ENCODE measurements around the gene SSTR4. TPM values are rescaled to one million over a fixed set of nuclear protein-coding genes. Genes with fewer than 3 reads are reported as not detected.

The SSTR4 gene
- total RNA-seq, 1 donor from 2014 or later, result not detected

- Mint-ChIP-seq H3K4me3 (no peak overlapping the region), H3K4me1 (no peaks in the 10 kb centered on the region), H3K27me3 (peaks cover 8% of the 10 kb centered on the region), H3K9me3 (no peaks in the 10 kb centered on the region), H3K36me3 (ENCODE audit: low read depth) (no peaks in the 10 kb centered on the region), H3K27ac (no peak overlapping the region)
- intact Hi-C loops (cut with micrococcal nuclease), result no loop called here
- DNase-seq, result no peak
These were observed 37.9 kb downstream of the SSTR4 start for GRCh38 chr20:23072892-23073586.

DNA sequence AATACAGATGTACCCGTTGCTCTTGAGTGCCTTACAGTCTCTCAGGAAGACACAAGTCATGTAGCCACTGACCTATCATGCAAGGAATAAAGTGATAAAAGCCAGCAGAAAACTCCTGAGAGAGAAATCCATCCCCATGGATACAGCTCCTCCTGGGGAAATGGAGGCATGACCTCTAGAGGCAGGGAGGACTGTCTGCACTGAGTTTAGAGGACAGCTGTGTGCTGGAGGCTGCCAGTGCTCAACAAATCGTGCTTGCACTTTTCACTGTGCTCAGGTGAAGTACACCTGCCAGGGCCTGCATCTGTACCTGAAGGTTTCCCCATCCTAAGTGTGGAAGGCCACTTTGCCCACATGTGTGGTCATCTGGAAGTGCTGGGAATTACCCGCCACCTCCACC, 38.9 kb downstream of the SSTR4 start:
- Mint-ChIP-seq H3K27ac (no peak overlapping the region), H3K4me1 (no peaks in the 10 kb centered on the region), H3K9me3 (no peaks in the 10 kb centered on the region), H3K36me3 (ENCODE audit: low read depth) (no peaks in the 10 kb centered on the region), H3K27me3 (peaks cover 11% of the 10 kb centered on the region), H3K4me3 (no peak overlapping the region)
- no peak for DNase-seq
- intact Hi-C loops (cut with micrococcal nuclease), result no loop called here

- H3K27me3 Mint-ChIP-seq, result peaks cover 16% of the 10 kb centered on the region
- no peaks in the 10 kb centered on the region for H3K36me3 Mint-ChIP-seq (ENCODE audit: low read depth)
- peaks cover 3% of the 10 kb centered on the region for H3K4me1 Mint-ChIP-seq
- no peak for DNase-seq
- H3K4me3 Mint-ChIP-seq, result no peak overlapping the region
- no peaks in the 10 kb centered on the region for H3K9me3 Mint-ChIP-seq
- no peak overlapping the region for H3K27ac Mint-ChIP-seq
- intact Hi-C loops (cut with micrococcal nuclease), result no loop called here
These were observed 42.2 kb downstream of the SSTR4 start for GRCh38 chr20:23077277-23077676.

- Mint-ChIP-seq H3K4me3 (no peak overlapping the region), H3K4me1 (peaks cover 7% of the 10 kb centered on the region), H3K9me3 (no peaks in the 10 kb centered on the region), H3K36me3 (ENCODE audit: low read depth) (no peaks in the 10 kb centered on the region), H3K27me3 (peaks cover 16% of the 10 kb centered on the region), H3K27ac (no peak overlapping the region)
- DNase-seq, result no peak
- intact Hi-C loops (cut with micrococcal nuclease), result no loop called here
These were observed 43.4 kb downstream of the SSTR4 start for GRCh38 chr20:23078351-23079015.

DNA sequence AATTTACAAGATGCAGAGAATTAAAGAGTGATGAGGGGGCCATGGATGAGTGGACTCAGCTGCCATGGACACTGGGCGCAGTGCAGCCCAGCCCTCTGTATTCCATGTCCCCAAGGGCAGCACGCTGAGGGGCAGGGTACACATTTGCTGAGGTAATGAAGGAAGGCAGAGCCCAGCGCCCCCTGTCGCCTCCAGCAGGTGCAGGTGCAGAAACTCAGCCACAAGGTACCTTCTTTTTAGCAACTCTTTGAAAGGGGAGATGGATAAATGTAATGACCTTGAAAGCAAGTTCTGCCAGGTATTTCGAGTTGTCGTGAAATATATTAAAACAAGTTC, 43.9 kb downstream of the SSTR4 start:
- H3K4me1 Mint-ChIP-seq, result peaks cover 9% of the 10 kb centered on the region
- no peaks in the 10 kb centered on the region for H3K36me3 Mint-ChIP-seq (ENCODE audit: low read depth)
- H3K27ac Mint-ChIP-seq, result no peak overlapping the region
- intact Hi-C loops (cut with micrococcal nuclease), result no loop called here
- no peak for DNase-seq
- H3K4me3 Mint-ChIP-seq, result no peak overlapping the region
- H3K27me3 Mint-ChIP-seq, result peaks cover 16% of the 10 kb centered on the region
- no peaks in the 10 kb centered on the region for H3K9me3 Mint-ChIP-seq

- no peak for DNase-seq
- Mint-ChIP-seq H3K4me3 (no peak overlapping the region), H3K9me3 (no peaks in the 10 kb centered on the region), H3K27me3 (peaks cover 16% of the 10 kb centered on the region), H3K36me3 (ENCODE audit: low read depth) (no peaks in the 10 kb centered on the region), H3K4me1 (peaks cover 9% of the 10 kb centered on the region), H3K27ac (no peak overlapping the region)
- intact Hi-C loops (cut with micrococcal nuclease), result no loop called here
These were observed 44.8 kb downstream of the SSTR4 start for GRCh38 chr20:23079926-23080325.

- no peak overlapping the region for H3K27ac Mint-ChIP-seq
- no peaks in the 10 kb centered on the region for H3K9me3 Mint-ChIP-seq
- H3K27me3 Mint-ChIP-seq, result peaks cover 16% of the 10 kb centered on the region
- H3K4me1 Mint-ChIP-seq, result peaks cover 9% of the 10 kb centered on the region
- H3K4me3 Mint-ChIP-seq, result no peak overlapping the region
- no peak for DNase-seq
- no peaks in the 10 kb centered on the region for H3K36me3 Mint-ChIP-seq (ENCODE audit: low read depth)
- intact Hi-C loops (cut with micrococcal nuclease), result no loop called here
These were observed 45.4 kb downstream of the SSTR4 start for GRCh38 chr20:23080521-23080920.

DNA sequence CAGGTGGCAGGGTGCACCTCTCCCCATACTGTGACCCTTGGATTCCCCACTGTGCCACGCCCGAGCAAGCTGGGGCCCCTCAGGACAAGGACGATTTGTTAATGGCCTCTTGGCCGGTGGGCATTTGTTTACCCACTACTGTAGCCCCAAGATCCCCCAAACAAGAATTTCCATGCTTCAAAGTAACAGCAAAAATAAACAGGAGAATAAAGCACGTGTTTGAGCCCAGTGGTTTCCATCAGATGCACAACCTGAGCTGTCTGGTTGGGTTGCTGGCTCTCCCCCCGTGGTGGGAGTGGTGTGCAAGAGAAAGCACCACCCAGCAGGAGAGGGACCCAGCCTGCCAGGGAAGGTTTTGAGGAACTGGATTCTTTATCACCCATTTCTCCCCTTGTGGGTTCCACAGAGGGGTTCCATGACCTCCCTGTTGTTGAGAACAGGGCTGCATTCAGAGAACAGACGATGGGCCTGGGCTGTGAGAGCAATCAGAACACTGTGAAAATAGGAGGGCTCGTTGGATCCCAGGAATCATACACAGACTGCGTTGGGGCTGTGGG, 46.2 kb downstream of the SSTR4 start:
- no peaks in the 10 kb centered on the region for H3K36me3 Mint-ChIP-seq (ENCODE audit: low read depth)
- H3K4me1 Mint-ChIP-seq, result peaks cover 12% of the 10 kb centered on the region
- DNase-seq, result no peak
- H3K27me3 Mint-ChIP-seq, result peaks cover 16% of the 10 kb centered on the region
- H3K9me3 Mint-ChIP-seq, result no peaks in the 10 kb centered on the region
- H3K4me3 Mint-ChIP-seq, result no peak overlapping the region
- no peak overlapping the region for H3K27ac Mint-ChIP-seq
- intact Hi-C loops (cut with micrococcal nuclease), result no loop called here

DNA sequence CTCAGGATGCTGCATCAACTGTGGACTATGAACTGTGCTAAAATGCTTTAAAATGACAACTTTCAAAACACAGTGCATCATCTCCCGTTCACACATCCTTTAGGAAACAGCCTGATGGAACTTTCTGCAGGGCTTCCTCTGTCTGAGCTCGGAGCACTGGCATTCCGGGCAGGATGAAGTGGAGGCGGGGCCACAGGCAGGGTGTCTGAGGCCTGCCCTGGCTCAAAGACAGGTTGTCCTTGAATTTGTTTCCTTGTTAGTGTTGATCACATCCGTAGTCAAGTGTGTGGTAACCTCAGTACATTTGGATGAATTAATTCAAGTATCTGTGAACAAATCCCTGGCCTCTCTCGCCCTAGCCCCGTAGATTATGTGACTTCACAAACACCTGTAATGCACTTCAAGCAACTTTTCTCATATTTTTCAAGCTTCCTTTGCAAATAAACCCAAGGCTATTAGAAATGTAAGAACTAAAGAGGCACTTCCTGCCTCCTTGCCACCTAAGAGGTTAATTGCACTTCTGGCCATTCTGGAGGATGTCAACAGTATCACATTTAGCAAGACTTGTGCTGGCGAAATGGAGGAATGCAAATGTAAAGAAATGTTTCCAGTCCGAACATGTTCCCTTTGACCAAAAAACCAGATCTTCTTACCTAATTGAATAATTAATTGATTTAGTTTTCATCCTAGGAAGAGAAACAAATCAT, 47.9 kb downstream of the SSTR4 start:
- H3K4me1 Mint-ChIP-seq, result peaks cover 22% of the 10 kb centered on the region
- DNase-seq, result no peak
- no peak overlapping the region for H3K4me3 Mint-ChIP-seq
- H3K27ac Mint-ChIP-seq, result no peak overlapping the region
- no peaks in the 10 kb centered on the region for H3K36me3 Mint-ChIP-seq (ENCODE audit: low read depth)
- H3K27me3 Mint-ChIP-seq, result peaks cover 10% of the 10 kb centered on the region
- intact Hi-C loops (cut with micrococcal nuclease), result no loop called here
- H3K9me3 Mint-ChIP-seq, result no peaks in the 10 kb centered on the region

DNA sequence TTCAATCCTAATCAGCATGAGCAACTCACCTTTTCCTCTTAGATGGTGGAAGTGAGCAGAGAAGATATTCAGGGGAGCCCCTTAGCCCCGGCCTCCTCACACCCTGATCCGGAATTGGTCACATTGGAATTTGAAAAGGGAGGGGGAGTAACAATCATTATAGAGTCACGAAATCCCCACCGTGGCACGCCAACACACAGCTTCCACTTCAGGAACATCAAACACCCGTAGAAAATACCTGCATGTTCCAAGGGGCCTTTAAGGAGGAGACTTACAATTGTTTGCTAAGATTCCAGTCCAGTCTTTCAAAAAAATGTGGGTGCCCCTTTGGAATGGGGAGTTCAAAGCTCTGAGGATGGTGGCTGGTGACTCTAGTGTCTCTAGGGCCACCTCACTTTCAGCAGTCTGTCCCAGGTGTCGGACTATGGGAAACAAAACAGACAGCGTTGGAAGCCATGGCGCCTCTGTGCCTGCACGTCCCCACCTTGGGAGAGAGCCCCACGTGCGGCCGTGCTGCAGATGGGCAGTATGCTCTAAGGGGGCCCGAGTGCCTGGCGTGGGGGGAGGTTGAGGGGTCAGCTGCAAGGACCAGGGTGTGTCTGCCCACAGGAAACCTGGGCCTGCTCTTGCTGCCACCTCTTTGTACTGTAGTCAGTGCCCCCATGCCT, 48.6 kb downstream of the SSTR4 start:
- no peak for DNase-seq
- no peaks in the 10 kb centered on the region for H3K36me3 Mint-ChIP-seq (ENCODE audit: low read depth)
- H3K4me1 Mint-ChIP-seq, result peaks cover 22% of the 10 kb centered on the region
- H3K9me3 Mint-ChIP-seq, result no peaks in the 10 kb centered on the region
- intact Hi-C loops (cut with micrococcal nuclease), result no loop called here
- H3K27me3 Mint-ChIP-seq, result peaks cover 10% of the 10 kb centered on the region
- H3K4me3 Mint-ChIP-seq, result no peak overlapping the region
- no peak overlapping the region for H3K27ac Mint-ChIP-seq

DNA sequence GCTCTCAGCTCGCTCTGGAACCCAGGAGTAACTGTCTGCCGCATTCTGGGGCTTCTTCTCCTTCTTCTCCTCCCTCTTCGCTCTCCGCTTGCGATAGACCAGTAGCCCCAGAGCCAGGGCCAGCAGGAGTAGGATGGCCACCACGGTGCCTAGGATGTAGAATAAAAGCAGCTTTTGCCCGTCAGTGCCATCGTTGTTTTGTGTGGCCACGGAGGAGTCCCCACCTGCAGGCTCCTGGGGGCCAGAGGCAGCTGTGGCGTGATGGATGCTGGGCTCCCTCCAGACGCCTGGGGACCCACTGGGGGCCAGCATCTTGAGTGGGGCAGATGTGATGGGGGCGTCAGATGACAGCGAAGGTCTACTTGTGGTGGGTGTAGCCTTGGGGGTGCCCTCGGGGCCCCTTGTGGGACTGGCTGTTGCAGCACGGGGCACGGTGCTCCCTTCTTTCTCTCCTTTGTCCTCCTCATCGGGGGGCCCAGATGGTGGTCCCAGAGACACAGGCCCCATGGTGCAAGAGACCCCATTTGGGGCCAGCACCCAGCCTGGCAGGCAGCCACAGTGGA, 49.3 kb downstream of the SSTR4 start:
- intact Hi-C loops (cut with micrococcal nuclease), result no loop called here

GRCh38 chr20:23084845-23085365, 49.8 kb downstream of the SSTR4 start:
- no peak overlapping the region for H3K4me3 Mint-ChIP-seq
- peaks cover 22% of the 10 kb centered on the region for H3K4me1 Mint-ChIP-seq
- DNase-seq, result no peak
- no peaks in the 10 kb centered on the region for H3K9me3 Mint-ChIP-seq
- no peaks in the 10 kb centered on the region for H3K36me3 Mint-ChIP-seq (ENCODE audit: low read depth)
- H3K27me3 Mint-ChIP-seq, result peaks cover 2% of the 10 kb centered on the region
- no peak overlapping the region for H3K27ac Mint-ChIP-seq
- intact Hi-C loops (cut with micrococcal nuclease), result no loop called here

More for the DNA sequence above, 49.3 kb downstream of the SSTR4 start:
- Mint-ChIP-seq H3K9me3 (no peaks in the 10 kb centered on the region), H3K4me1 (peaks cover 22% of the 10 kb centered on the region), H3K27me3 (peaks cover 7% of the 10 kb centered on the region), H3K36me3 (ENCODE audit: low read depth) (no peaks in the 10 kb centered on the region), H3K4me3 (no peak overlapping the region), H3K27ac (no peak overlapping the region)
- no peak for DNase-seq

DNA sequence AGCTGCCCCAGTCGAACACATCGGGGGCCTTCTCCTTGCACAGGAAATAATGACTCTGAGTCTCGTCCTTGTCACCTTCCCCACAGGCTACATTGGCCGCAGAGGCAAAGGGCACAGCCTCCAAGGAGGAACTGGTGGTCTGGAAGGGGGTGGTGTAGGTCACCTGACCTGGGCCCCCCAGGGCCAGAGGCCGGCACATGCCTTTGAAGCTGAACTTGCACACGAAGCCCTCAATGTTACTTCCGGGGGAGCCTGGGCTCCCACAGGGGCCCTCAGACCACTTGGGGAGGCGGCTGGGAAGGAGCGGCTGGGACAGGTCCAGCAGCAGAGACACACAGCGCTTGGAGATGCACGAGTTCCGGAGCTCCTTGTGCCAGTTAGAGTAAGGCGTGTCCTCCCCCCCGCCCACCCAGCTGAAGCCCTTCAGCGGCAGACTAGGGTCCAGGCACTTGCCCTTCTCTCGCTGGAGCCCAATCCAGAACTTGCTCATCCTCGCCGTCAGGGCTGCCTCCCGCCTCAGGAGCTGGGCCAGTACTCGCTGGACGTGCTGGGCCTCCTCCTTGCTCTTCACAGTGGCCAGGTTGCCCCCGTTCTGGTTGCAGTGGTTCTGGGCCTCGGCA, 50.4 kb downstream of the SSTR4 start:
- DNase-seq, result no peak
- intact Hi-C loops (cut with micrococcal nuclease), result loop anchor here (2.0 kb wide), 1 partner anchor 63 kb away; no protein-coding TSS in a partner anchor
- Mint-ChIP-seq H3K27ac (no peak overlapping the region), H3K27me3 (peaks cover 6% of the 10 kb centered on the region), H3K36me3 (ENCODE audit: low read depth) (no peaks in the 10 kb centered on the region), H3K4me1 (peaks cover 22% of the 10 kb centered on the region), H3K4me3 (peak overlapping the region; percentile 74), H3K9me3 (no peaks in the 10 kb centered on the region)
